ENCODE data around the gene FRA10AC1. TPM values are rescaled to one million over a fixed set of nuclear protein-coding genes. Genes with fewer than 3 reads are reported as not detected.

Gene FRA10AC1
- total RNA-seq, 6 experiments from 2014 or later = 8.3 to 10.7 (median 9.2) TPM

DNA sequence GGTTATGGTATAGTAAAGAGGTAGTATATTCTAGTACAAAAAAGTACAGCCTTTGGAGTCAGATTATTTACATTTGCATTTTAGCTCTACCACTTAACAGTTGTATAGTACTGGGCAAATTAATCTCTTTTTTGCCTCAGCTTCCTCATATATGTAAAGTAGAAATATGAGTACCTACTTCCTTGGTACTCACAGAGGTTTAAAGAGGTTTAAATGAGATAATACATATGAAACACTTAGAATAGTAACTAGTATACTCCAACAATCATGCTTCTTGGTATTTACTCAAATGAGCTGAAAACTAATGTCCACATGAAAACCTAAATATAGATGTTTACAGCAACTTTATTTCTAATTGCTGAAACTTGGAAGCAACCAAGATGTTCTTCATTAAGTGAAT, 14.7 kb downstream of the FRA10AC1 start:
- DNase-seq = no peak
- Mint-ChIP-seq H3K4me1 (ENCODE audit: low read depth) (no peaks in the 10 kb centered on the region), H3K4me3 (no peak overlapping the region), H3K9me3 (no peaks in the 10 kb centered on the region), H3K27ac (no peak overlapping the region), H3K27me3 (ENCODE audit: insufficient read depth) (no peaks in the 10 kb centered on the region), H3K36me3 (ENCODE audit: low read depth) (no peaks in the 10 kb centered on the region)
- TF ChIP-seq, protein P1, sequence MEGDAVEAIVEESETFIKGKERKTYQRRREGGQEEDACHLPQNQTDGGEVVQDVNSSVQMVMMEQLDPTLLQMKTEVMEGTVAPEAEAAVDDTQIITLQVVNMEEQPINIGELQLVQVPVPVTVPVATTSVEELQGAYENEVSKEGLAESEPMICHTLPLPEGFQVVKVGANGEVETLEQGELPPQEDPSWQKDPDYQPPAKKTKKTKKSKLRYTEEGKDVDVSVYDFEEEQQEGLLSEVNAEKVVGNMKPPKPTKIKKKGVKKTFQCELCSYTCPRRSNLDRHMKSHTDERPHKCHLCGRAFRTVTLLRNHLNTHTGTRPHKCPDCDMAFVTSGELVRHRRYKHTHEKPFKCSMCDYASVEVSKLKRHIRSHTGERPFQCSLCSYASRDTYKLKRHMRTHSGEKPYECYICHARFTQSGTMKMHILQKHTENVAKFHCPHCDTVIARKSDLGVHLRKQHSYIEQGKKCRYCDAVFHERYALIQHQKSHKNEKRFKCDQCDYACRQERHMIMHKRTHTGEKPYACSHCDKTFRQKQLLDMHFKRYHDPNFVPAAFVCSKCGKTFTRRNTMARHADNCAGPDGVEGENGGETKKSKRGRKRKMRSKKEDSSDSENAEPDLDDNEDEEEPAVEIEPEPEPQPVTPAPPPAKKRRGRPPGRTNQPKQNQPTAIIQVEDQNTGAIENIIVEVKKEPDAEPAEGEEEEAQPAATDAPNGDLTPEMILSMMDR (IDR thresholded peaks at IDR 0.05) = no peak

DNA sequence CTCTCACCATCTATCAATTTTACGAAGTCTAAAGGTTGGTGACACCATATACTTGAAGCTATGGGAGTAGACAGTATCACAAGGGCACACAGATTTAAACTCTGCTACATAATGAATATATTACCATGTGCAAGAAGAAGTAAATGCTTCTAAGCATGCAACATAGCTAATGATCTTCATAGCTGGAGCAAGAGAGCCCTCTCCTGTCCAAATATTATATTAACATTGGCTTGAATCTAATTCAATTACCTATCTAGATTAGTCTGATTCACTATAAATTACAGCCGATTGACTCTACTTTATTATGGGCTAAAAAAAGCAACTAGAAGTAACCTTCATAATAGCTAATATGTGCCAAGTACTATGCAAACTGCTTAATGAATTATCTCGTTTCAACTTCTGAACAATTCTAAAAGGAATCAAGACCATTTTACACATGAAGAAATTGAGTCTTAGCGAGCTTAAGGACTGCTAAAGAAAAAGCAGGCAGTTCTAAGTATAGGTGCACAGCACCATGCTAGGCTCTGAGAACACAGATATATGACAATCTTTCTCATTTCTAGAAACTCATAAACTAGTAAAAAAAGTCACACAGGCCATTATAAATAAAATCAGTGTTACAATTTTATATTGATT, 21.9 kb downstream of the FRA10AC1 start:
- peak; percentile 57 for DNase-seq
- Mint-ChIP-seq H3K9me3 (no peaks in the 10 kb centered on the region), H3K36me3 (ENCODE audit: low read depth) (no peaks in the 10 kb centered on the region), H3K27ac (no peak overlapping the region), H3K27me3 (ENCODE audit: insufficient read depth) (no peaks in the 10 kb centered on the region), H3K4me3 (no peak overlapping the region), H3K4me1 (ENCODE audit: low read depth) (no peaks in the 10 kb centered on the region)
- TF ChIP-seq, protein P1 (IDR thresholded peaks at IDR 0.05) = peak; percentile 77

DNA sequence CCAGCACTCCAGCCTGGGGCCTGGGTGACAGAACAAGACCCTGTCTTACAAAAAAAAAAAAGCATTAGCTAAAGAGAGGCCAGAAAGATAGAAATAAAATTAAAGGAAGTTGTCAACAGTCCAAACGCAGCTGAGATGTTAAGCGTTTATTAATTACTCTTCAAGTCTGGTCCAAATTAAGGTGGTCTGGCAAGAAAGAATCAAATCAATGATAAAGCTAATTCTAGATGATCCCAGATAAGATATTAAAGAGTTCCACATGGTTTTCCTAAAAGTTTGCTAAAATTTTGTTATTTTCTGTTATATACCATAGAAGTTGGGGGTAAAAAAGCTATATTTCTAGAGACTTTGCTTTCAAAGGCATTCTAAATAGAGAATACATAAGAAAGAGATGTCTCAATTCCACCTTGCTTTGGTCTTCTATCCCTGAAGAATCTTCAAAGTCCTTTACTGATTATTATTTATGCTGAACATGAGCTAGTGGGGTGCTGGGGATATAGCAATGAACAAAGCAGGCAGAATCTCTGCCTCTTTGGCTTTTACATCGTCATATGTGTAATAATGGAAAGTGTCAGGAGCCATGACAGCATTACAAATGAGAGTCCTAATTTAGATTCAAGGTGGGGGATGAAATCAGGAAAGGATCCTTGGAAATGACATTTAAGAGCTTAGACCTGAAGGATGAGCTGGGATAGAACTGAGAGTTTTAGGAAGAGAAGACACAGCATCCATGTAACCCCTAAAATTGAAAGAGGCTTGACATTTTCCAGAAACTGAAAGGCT, 23.4 kb downstream of the FRA10AC1 start:
- Mint-ChIP-seq H3K36me3 (ENCODE audit: low read depth) (no peaks in the 10 kb centered on the region), H3K4me3 (no peak overlapping the region), H3K27ac (no peak overlapping the region), H3K4me1 (ENCODE audit: low read depth) (no peaks in the 10 kb centered on the region), H3K27me3 (ENCODE audit: insufficient read depth) (no peaks in the 10 kb centered on the region), H3K9me3 (no peaks in the 10 kb centered on the region)
- TF ChIP-seq, protein P1 (IDR thresholded peaks at IDR 0.05) = no peak
- no peak for DNase-seq

DNA sequence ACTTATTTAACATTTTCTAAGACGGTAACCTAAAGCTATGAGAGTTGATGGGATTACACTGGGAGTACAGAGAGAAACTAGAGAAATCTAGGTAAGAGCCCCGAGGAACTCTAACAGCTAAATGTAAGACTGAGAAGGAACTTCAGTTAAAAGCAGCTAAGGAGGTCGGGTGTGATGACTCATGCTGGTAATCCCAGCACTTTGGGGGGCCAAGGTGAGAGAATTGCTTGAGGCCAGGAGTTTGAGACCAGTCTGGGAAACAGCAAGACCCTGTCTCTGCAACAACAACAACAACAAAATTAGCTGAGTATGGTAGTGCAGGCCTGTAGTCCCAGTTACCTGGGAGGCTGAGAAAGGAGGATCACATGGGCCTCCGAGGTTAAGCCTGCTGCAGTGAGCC, 24.0 kb downstream of the FRA10AC1 start:
- Mint-ChIP-seq H3K9me3 (no peaks in the 10 kb centered on the region), H3K4me3 (no peak overlapping the region), H3K27ac (no peak overlapping the region), H3K27me3 (ENCODE audit: insufficient read depth) (no peaks in the 10 kb centered on the region), H3K36me3 (ENCODE audit: low read depth) (0 out of 2 replicates have a peak, but pooled peaks cover under 1% of the 10 kb centered on the region), H3K4me1 (ENCODE audit: low read depth) (no peaks in the 10 kb centered on the region)
- TF ChIP-seq, protein P1 (IDR thresholded peaks at IDR 0.05) = no peak
- no peak for DNase-seq

DNA sequence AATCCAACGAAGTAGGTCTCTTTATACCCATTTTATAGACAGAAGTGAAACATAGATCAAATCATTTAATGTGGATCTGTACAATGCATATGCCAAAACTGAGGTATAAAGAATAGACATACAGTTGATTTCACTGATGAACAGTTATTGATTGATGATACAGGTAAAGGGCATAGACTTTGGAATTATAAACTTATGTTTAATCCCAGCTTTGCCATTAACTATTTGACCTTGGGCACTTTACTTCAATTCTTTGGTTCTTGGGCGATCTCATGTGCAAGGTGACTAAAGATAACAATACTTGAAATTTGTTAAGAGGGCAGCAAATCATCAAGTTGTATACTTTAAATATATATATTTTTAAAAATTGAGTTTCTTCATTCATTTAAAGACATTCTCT, 28.6 kb downstream of the FRA10AC1 start:
- no peak overlapping the region for H3K27ac Mint-ChIP-seq
- H3K4me3 Mint-ChIP-seq = no peak overlapping the region
- TF ChIP-seq, protein P1 (IDR thresholded peaks at IDR 0.05) = no peak
- H3K27me3 Mint-ChIP-seq (ENCODE audit: insufficient read depth) = no peaks in the 10 kb centered on the region
- no peak for DNase-seq
- 0 out of 2 replicates have a peak, but pooled peaks cover 4% of the 10 kb centered on the region for H3K36me3 Mint-ChIP-seq (ENCODE audit: low read depth)
- no peaks in the 10 kb centered on the region for H3K4me1 Mint-ChIP-seq (ENCODE audit: low read depth)
- H3K9me3 Mint-ChIP-seq = no peaks in the 10 kb centered on the region

All from HFFc6 (cell line).